ENCODE data around the gene EXOG. TPM values are rescaled to one million over a fixed set of nuclear protein-coding genes. Genes with fewer than 3 reads are reported as not detected.
A peak's percentile ranks its signal among the peaks of the same experiment; 100 is the strongest.

EXOG gene
- total RNA-seq, 1 donor from 2014 or later: 8.8 TPM

GRCh38 chr3:38474928-38475605 is 21.1 kb upstream of the EXOG start:
- intact Hi-C loops (cut with DNase I): no loop called here
- peak in 1 of 2 donors; percentile 70 for DNase-seq (ENCODE audit: extremely low spot score in 2 of 2)
- Histone ChIP-seq H3K27me3 (no peaks in the 10 kb centered on the region), H3K9me3 (no peaks in the 10 kb centered on the region), H3K4me3 (no peak overlapping the region), H3K27ac (no peak overlapping the region), H3K4me1 (peaks cover 14% of the 10 kb centered on the region), H3K36me3 (peaks cover 0 to 6% of the 10 kb centered on the region in 2 donors)
- no peak for TF ChIP-seq CTCF (IDR thresholded peaks at IDR 0.05)

GRCh38 chr3:38475716-38476115 is 20.4 kb upstream of the EXOG start:
- Histone ChIP-seq H3K4me1 (peaks cover 14% of the 10 kb centered on the region), H3K27me3 (no peaks in the 10 kb centered on the region), H3K36me3 (peaks cover 0 to 7% of the 10 kb centered on the region in 2 donors), H3K27ac (no peak overlapping the region), H3K4me3 (no peak overlapping the region), H3K9me3 (no peaks in the 10 kb centered on the region)
- TF ChIP-seq CTCF (IDR thresholded peaks at IDR 0.05): no peak
- TF ChIP-seq POLR2AphosphoS5 (IDR thresholded peaks at IDR 0.05; ENCODE audit: insufficient read depth in 1 of 2, low read depth in 1 of 2): no peak
- no peak for TF ChIP-seq POLR2A (IDR thresholded peaks at IDR 0.05)
- intact Hi-C loops (cut with DNase I): no loop called here
- no peak for DNase-seq (ENCODE audit: extremely low spot score in 2 of 2)

GRCh38 chr3:38476157-38476756 is 19.9 kb upstream of the EXOG start:
- DNase-seq (ENCODE audit: extremely low spot score in 2 of 2): peak in 1 of 2 donors; percentile 70
- no peak overlapping the region for H3K4me3 ChIP-seq
- TF ChIP-seq CTCF (IDR thresholded peaks at IDR 0.05) (no peak), POLR2A (IDR thresholded peaks at IDR 0.05) (no peak), POLR2AphosphoS5 (IDR thresholded peaks at IDR 0.05; ENCODE audit: insufficient read depth in 1 of 2, low read depth in 1 of 2) (no peak)
- no peaks in the 10 kb centered on the region for H3K27me3 ChIP-seq
- H3K36me3 ChIP-seq: peaks cover 0 to 12% of the 10 kb centered on the region in 2 donors
- intact Hi-C loops (cut with DNase I): no loop called here
- no peaks in the 10 kb centered on the region for H3K9me3 ChIP-seq
- H3K27ac ChIP-seq: no peak overlapping the region
- H3K4me1 ChIP-seq: peaks cover 14% of the 10 kb centered on the region

GRCh38 chr3:38477057-38477820 is 18.9 kb upstream of the EXOG start:
- no peaks in the 10 kb centered on the region for H3K27me3 ChIP-seq
- TF ChIP-seq CTCF (IDR thresholded peaks at IDR 0.05) (no peak), POLR2AphosphoS5 (IDR thresholded peaks at IDR 0.05; ENCODE audit: insufficient read depth in 1 of 2, low read depth in 1 of 2) (no peak)
- peaks cover 11% of the 10 kb centered on the region for H3K4me1 ChIP-seq
- no peak overlapping the region for H3K4me3 ChIP-seq
- DNase-seq (ENCODE audit: extremely low spot score in 2 of 2): peak in 1 of 2 donors; percentile 74
- no peak overlapping the region for H3K27ac ChIP-seq
- peaks cover 0 to 21% of the 10 kb centered on the region in 2 donors for H3K36me3 ChIP-seq
- no peaks in the 10 kb centered on the region for H3K9me3 ChIP-seq
- intact Hi-C loops (cut with DNase I): no loop called here
